Skeletal muscle cell (primary cell): ENCODE results near the gene MEX3D.

Experiments
- DNase-seq: peaks from one replicate; pipeline ENCODE4 v3.0.0-alpha.2; 2010; ENCODE audit warnings: low read depth
- H3K4me3 ChIP-seq: 2 replicates; pipeline ENCODE4 v1.5.1; 2011; ENCODE audit warnings: low read depth, mild to moderate bottlenecking, control low read depth, low read length, moderate library complexity

Gene MEX3D

DNA sequence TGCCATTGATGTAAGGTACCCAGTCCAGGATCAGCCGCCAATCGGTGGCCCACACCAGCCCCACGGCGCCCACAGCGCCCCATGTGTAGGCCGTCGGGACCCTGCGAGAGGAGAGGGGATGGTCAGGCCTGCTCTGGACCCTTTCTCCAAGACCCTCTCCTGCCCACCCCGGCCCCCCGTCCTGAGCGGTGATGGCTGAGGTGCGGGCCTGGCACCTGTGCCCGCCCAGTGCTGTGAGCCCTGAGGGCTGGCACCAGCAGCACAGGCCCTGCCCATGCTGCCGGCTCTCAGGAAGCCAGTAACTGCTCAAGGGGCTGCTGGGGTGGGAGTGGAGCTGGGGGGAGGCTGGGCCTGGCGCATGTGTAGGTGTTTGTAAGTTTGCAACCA, 31.3 kb upstream of the MEX3D start:
- DNase-seq: no peak
- H3K4me3 ChIP-seq: no peak overlapping the region

DNA sequence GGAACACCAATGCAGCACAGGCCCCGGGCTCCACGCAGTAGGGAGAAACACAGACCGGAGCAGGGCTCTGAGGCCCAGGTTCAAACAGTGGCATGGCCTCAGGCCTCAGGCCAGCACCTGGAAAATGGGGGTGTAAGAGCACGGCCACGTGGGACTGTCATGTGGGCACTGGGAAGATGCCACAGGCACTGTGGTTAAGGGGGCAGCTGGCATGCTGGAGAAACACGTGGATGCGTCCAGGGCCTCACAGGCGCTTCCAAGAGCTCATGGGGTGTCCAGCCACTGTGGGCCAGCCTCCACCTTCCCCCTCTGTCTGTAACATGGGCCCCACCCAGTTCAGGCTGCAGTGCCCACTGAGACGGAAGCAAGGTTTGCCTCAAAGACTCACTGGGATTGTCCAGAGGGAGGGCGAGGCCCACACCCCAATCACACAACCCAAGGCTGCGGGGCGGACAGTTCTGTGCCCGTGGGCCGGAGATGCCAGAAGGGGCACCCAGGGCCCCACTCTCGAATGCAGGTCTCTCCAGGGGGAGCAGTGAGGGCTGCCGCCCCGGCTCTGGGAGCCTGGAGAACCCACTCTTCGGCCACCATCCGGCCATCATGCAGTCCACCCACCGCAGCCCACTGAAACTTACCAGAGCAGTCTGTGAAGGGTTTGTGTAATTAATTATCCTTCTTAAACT, 30.8 kb upstream of the MEX3D start:
- no peak overlapping the region for H3K4me3 ChIP-seq
- no peak for DNase-seq

DNA sequence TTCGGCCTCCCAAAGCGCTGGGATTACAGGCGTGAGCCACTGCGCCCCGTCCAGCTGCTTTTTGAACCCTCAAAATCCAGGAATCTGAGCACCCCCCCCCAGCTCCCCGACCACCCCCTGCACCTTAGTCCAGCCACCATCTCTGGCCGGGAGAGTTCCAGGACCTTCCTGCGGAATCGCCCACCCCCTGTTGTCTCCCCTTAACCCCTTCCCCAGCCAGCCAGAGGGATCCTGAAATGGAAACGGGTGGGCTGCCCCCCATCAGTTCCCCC, 25.3 kb upstream of the MEX3D start:
- peak overlapping the region; percentile 68 for H3K4me3 ChIP-seq
- no peak for DNase-seq

DNA sequence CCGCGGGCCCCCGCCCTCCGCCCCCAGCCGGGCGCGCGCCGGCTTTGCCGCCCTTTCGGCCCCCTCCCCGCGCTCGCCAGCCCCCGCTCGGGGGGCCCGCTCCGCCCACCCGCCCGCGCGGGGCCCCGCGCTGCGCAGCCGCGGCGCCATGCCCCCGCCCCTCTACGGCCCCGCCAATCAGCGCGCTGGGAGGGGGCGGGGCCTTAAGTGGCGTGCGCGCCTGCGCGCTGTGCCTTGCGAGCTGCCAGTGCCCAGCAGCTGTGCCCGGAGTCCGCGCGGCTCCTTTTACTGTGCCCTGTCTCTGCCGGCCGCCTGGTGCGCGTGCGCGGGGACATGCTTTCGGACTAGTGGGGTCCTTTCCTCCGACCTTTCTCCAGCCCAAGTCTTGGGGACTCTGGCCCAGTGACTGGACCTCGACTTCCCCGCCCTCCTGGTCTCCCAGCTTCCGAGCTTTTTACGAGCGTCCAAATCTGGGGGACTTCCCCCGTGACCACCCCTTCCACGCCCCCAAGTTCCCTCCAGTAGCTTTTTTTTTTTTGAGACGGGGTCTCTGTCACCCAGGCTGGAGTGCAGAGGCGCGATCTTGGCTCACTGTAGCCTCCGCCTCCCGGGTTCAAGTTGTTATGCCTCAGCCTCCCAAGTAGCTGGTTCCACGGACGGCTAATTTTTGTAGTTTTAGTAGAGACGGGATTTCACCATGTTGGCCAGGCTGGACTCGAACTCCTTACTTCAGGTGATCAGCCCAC, 24.8 kb upstream of the MEX3D start, which contains the start of gene MBD3:
MBD3 (minus strand) TSS at position 111 of the 746 bp plus-strand sequence. CDS start 234 bp downstream, outside the sequence.
- DNase-seq: peak; percentile 77
- H3K4me3 ChIP-seq: peak within 1 kb of the TSS; percentile 93

DNA sequence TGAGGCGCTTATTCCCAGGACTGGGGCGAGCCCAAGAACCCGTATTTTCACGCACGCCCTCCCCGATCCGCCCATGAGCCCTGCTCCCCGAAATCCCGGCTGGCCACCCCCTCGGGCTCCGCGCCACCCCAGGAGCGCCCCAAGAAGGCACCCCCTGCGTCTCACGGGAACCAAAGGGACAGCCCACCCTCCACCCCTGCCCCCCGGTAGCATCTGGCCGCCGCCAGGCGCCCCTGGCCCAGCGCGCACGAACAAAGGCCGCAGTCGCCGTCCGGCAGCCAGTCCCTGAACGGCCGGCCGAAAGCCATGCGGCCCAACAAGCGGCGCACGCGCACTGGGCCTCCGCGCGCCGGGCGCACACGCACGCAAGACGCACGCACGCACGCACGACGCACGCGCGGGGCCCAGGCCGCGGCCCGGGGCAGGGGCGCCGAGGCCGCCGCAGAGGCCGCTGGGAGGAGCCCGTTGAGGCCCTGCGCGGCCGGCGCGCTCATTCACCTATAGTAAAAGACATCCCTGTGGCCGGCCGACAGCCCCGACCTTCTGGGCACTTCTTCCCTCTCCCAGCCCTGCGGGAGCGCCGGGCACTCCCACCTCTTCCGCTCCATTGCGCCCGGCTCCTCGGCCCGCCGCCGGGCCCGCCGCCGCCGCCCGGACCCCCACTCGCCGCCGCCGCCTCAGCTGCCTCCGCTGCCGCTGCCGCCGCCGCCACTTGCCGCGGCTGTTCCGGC, 24.1 kb upstream of the MEX3D start:
- H3K4me3 ChIP-seq: peak overlapping the region; percentile 93
- DNase-seq: peak; percentile 61

DNA sequence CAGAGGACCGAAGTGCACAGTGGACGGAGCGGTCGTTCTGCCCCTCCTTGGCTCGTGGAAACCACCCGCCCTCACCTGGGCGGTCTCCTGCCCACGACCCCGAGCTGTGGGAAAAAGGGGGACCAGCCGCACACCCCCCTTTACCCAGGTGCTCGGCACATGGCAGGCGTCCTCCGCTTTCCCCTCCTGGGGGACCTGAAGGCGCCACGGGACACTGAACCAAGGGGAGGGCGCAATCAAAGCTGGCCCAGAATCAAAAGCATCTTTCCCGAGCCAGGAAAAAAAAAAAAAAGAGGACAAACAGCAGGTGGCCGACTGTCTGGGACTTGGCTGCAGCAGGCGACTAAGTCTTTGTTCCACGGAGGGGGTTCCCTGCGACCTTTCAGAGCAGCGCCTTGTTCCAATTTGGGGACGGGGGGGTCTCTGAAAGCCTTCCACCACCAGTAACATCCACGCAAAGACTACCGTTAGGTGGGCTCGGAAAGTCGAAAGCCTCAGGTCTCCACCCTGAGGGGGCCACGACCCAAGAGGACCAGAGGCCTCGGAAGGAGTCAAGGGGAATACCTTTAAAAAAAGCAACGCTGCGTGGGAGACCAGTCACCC, 23.4 kb upstream of the MEX3D start:
- H3K4me3 ChIP-seq: peak overlapping the region; percentile 93
- DNase-seq: no peak

DNA sequence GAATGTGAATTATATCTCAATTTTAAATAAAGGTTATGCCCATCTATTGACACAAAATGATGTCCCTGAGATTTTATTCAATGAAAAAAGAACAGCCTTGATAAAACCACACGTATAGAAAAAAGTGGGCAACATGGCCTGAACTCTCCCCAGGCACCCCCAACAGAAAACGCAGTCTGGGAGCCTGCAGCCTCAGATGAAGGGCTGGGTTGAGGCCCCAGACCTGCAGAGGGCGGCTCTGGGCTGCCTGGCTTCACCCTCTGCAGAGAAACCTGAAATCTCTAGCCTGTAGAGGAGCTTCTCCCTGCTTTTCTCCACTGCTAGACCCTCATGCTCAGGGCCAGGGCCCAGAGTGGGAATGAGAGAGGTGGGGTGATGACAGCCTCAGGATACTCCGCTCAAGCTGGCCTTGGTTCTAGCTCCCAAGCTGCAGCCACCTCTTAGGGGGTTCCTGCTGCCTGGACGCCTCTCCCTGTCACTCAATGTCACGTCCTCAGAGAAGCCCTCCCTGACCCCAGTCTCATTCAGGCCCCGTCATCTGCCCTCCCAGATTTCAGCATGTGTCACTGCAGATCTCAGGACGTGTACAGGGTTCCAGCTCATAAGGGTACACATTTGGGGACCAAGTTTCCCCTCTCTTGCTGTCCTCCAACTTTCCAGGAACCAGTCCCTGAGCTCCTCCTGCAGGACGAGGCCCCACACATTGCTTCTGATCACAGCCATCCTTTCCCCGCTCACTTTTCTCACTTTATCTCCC, 22.7 kb upstream of the MEX3D start:
- peak overlapping the region; percentile 93 for H3K4me3 ChIP-seq
- DNase-seq: no peak

DNA sequence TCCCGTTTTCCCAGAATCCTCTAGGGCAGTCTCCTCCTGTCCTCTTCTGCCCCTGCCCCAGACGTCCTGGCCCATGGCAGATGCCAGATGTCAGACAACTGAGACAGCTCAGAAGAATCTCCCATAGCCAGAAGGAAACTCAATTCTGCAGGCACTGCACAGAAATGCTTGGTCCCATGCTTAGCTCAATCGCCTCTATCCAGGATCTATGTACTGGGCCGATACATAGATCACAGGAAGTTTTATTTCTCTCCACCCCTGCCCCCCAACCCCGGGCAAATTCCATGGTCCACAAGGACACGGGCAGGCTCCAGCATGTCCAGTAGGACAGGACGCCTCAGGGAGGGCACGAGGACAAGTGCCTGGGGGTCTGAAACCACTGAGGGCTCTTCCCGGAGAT, 19.7 kb upstream of the MEX3D start:
- DNase-seq: no peak

DNA sequence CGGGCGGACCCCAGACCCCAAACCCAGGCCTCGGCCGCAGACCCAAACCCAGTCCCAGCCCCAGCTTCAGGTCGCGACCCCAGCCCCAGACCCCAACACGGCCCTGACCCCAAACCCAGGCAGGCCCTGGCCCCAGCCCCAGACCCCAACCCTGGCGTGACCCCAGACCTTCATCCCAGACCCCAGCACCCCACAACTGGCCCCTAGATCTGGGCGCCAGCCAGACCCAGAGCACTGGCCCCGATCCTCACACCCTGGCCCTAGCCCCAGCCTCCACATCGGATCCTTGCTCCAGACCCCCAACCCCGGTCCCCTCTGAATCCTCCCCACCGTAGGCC, 17.1 kb upstream of the MEX3D start:
- no peak overlapping the region for H3K4me3 ChIP-seq
- DNase-seq: no peak

More for the DNA sequence above, 19.7 kb upstream of the MEX3D start:
- no peak overlapping the region for H3K4me3 ChIP-seq

DNA sequence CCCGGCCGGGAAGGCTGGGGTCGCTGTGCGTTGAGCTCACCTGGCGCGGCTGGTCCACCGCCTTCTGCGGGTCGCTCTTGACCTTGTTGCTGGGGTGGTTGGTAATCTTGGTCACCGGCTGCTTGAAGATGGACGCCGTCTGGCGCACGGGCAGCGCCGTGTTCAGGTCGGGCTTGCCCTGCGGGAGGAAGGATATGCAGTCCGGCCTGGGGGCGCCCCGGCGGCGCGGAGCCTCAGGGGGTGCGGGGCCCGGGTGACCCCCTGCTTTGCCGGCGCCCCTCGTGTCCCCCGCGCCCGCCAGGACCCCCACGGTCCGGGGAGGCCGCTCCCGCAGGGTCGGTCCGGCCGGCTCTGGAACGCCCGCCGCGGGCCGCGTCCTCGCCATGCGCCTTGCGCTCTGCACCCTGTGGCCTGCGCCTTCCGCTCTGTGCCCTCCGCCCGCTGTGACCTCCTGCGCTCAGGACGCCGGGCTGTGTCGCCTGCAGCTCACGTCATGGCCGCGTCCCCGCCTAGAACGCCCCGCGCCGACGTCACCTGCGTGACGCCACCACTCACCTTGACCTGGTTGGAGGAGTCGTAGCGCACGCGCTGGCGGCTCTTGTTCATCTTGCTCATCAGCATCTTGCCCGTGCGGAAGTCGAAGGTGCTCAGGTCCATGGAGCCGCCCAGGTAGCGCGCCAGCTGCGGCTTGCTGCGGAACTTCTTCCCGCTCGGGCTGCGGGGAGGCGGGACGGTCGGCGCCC, 16.5 kb upstream of the MEX3D start:
- no peak overlapping the region for H3K4me3 ChIP-seq
- DNase-seq: no peak

DNA sequence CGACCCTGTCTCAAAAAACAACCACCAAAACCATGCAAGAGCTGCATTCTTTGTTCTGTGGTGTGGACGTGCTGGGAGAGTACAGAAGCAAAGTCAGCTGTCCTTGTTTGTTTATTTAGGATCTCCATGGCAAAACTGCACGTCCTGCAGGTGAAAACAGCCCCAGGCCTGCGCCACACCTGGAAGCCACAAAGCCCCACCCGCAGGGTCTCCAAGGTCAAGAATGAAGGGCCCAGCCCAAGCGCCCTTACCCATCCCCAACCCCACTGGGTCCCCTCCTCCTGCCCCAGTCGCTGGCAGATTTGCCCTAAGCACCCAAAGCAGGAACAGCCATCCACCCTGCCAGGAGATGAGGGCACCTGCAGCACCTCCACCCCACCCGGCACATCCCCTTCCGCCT, 14.1 kb upstream of the MEX3D start:
- no peak overlapping the region for H3K4me3 ChIP-seq
- no peak for DNase-seq

DNA sequence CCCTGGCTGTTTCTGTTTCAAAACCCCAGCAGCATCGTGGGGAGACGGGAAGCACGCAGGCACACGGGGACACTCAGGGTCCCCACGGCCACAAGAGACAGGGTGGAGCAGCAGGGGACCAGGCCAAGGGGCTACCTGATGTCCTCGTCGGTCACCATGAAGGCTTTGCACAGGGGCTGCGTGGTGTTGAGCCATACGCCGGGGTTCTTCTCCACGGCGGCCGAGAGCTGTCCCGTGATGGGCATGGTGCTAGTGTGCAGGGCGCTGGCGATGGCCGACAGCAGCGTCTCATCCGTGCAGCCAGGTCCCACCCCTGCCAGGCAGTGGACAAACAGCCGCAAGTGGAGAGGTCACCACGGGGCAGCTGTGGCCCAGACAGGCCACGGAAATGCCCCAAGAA, 12.8 kb upstream of the MEX3D start:
- no peak overlapping the region for H3K4me3 ChIP-seq
- no peak for DNase-seq

DNA sequence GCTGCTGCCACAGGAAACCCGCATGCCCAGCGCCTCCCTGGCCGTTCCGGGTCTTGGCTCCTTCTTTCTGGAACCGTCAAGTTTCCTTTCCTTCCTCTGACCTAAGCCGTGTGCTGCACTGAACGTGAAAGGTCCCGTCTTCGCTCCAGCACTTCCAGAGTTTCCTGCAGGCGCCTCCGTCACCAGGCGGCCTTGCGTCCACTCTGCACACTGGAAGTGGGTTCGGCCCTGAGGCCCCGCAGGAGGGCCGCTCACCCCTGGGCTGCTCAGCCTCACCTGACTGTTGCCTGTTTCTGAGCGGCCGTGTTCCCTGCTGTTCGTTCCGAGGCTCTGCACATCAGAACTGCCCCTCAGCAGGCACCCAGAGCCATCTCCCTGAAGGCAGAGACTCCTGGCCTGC, 12.3 kb upstream of the MEX3D start:
- no peak for DNase-seq
- H3K4me3 ChIP-seq: no peak overlapping the region

DNA sequence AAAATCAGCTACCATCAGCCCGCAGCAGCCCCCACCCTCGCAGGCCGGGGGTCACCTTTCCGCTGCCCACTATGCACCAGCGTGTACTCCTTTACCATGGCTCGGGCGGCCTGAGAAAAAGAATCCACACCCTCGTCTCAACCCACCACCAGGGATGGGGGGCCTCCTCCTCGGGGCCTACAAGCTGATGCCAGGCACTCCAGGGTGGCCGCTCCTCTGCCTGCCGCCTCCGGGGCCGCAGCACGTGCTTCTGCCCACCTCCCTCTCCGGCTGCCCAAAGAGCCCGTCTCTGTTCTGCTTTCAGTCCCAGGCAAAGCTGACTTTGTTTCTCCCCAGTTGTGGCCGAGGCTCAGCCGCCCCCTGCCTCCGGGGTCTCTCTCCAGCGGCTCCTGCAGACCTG, 11.1 kb upstream of the MEX3D start:
- no peak for DNase-seq
- H3K4me3 ChIP-seq: no peak overlapping the region

DNA sequence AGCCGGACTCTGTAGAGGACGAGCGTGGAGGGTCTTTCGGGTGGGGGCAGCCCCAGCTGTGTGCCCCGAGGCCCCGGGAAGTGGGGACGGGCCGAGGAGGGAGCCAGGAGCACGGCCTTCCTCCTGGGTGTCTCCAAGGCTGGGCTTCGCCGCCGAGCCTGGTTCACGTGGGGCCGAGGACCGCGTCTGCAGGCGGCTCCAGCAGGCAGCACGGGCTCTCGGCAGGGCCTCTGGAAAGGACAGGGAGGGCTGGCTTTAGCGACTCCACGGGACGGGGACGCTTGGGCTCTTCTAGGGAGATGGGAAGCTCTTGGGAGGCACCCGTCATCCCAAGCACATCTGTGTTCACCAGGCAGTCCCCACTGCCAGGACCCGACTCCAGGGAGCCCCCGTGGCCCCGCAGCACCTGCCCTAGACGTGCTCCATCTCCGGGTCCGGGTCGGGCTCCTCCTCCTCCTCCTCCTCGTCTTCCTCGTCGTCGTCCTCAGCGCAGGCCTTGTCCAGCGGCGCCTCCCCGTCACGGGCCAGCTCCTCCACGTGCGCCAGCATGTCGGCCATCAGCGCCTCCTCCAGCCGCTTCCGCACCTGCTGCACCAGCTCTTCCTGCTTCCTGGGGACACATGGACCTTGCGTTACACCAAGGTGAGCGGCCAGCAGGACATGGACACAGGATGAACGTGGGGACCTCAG, 9.9 kb upstream of the MEX3D start:
- DNase-seq: no peak
- H3K4me3 ChIP-seq: no peak overlapping the region

DNA sequence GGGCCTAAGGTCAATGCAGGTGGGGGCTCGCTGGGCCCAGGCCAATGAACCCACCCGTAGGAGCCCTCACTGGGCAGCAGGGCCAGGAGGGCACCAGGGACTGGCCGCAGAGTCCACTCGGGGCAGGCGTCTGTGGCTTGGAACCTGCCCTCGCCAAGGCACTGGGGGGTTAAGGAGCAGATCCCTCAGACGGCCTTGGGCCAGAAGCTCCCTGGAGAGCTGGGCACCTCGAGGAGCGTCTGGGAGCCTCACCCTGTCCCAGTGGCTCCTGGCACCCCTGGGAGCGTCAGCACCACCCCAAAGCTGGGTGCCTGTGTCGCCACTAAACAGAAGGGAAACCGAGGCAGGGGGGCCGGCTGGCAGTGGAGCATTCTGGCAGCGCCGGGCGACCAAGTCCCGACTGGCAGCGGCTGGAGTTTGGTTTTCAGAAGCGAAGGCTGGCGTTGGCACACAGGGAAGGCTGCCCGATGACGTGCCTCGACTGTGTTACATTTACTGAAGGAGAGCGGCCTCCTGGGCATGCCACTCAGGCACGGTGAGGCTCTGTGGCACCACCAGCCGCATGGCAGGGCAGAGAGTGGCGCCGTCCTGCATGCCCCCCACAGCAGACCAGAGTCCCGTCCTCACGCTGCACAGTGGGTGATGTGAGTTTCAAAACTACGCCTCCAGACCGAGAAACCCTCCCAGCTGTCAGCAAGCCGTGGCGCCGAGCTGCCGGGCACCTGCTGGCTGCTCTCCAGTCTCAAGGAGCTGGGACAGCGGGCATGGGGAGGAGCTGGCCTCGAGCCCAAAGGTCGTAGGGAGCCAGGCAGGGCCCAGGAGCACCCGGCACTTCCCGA, 9.2 kb upstream of the MEX3D start:
- no peak overlapping the region for H3K4me3 ChIP-seq
- no peak for DNase-seq

DNA sequence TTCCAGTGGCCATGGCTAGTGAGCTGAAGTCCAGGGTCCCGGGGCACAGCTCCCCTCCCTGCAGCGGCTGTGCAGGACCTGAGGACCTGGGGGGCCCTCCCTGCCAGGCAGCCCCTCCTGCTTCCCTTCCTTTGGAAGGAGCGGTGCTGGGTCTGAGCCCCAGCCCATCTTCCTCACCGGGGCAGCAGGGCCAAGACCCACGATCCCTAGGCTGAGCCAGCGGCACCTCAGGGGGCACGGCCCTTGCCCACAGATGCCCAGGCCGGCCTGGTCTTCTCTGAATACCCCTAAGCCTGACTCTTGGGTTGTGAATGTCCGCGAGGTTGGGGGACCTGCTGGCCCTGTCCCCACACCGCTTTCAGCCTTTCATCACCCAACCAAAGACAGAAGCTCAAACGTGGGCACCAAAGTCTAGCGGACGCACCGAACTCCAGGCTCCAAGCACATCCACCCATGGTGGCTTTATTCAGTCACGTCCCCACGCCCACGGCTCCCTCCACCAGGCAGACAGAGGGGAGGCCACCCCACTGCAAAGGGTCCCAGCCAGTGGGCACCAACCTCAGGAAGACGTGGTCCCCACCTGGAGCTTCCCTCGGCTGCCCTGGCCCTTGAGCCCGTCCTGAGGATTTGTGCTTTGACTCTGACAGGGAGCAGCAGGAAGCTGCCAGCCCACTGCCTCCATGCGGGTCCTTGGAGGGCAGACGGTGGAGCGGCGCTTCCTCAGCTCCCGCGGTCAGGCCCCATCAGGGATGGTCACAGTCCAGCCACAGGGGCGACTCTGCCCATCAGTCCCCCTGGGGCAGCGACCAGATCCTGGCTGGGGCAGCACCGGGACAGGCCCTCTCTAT, 8.3 kb upstream of the MEX3D start:
- no peak overlapping the region for H3K4me3 ChIP-seq
- DNase-seq: no peak
